IMR-90 (cell line): ENCODE results near the gene PARD3. TPM values are rescaled to one million over a fixed set of nuclear protein-coding genes. Genes with fewer than 3 reads are reported as not detected.

Source experiments
- ATAC-seq: fragments of 200-7000 bp; cut with Tn5 transposase; 2 replicates; pipeline ENCODE4 v1.9.1; 2020; ENCODE audit warnings: low read depth, mild to moderate bottlenecking, moderate library complexity
- BruUV-seq: library from RNA; stranded (reverse); fragments of 400-500 nt; replicated peaks from 2 replicates; lab custom pipeline; 2021; lab: Mats Ljungman, UMichigan
- CTCF ChIA-PET: fragments of 300-600 bp; formaldehyde crosslinking; extraction: SDS; loops from one replicate; lab custom pipeline; 2021; ENCODE audit warnings: antibody characterized with exemption; lab: Yijun Ruan, JAX
- POLR2A ChIA-PET: fragments of 300-600 bp; sonication (Branson Sonifier 250); formaldehyde crosslinking; loops from one replicate; lab custom pipeline; 2022; ENCODE audit warnings: antibody characterized with exemption; ENCODE audit not compliant: unreplicated experiment; lab: Charles Lee
- DNase-seq: peaks from one replicate; pipeline ENCODE4 v3.0.0; 2013
- H2AFZ ChIP-seq: replicated peaks from 2 replicates; pipeline ENCODE3; 2013; ENCODE audit warnings: low read length, mild to moderate bottlenecking; ENCODE audit not compliant: poor library complexity
- H2AK5ac ChIP-seq: 2 replicates; pipeline ENCODE4 v1.6.1; 2013; ENCODE audit warnings: low read depth, low read length, inconsistent platforms
- H2AK9ac ChIP-seq: replicated peaks from 2 replicates; pipeline ENCODE3; 2013; ENCODE audit warnings: mild to moderate bottlenecking, low read depth, low read length, moderate library complexity; ENCODE audit not compliant: poor library complexity
- H2BK120ac ChIP-seq: 2 replicates; pipeline ENCODE4 v1.6.1; 2013; ENCODE audit warnings: low read depth, low read length, inconsistent platforms
- H2BK15ac ChIP-seq: 3 replicates; pipeline ENCODE4 v1.6.1; 2013; ENCODE audit warnings: low read depth, low read length, inconsistent platforms
- H2BK20ac ChIP-seq: 2 replicates; pipeline ENCODE4 v1.6.1; 2013; ENCODE audit warnings: low read depth, mild to moderate bottlenecking, inconsistent platforms, low read length, moderate library complexity
- H2BK5ac ChIP-seq: 2 replicates; pipeline ENCODE4 v1.6.1; 2013; ENCODE audit warnings: mild to moderate bottlenecking, low read depth, low read length, inconsistent platforms; ENCODE audit not compliant: poor library complexity, severe bottlenecking
- H3K14ac ChIP-seq: replicated peaks from 2 replicates; pipeline ENCODE4 v1.6.1; 2013; ENCODE audit warnings: low read depth, low read length, inconsistent platforms
- H3K18ac ChIP-seq: 2 replicates; pipeline ENCODE4 v1.6.1; 2013; ENCODE audit warnings: low read depth, low read length, control low read depth
- H3K23ac ChIP-seq: 2 replicates; pipeline ENCODE4 v1.6.1; 2013; ENCODE audit warnings: low read depth, low read length, inconsistent platforms
- H3K27ac ChIP-seq: 2 replicates; pipeline ENCODE4 v1.5.1; 2013; ENCODE audit warnings: mild to moderate bottlenecking, control low read depth, low read length; ENCODE audit not compliant: insufficient read depth
- H3K27me3 ChIP-seq: 2 replicates; pipeline ENCODE4 v1.6.1; 2013; ENCODE audit warnings: low read length; ENCODE audit not compliant: control insufficient read depth, insufficient read depth
- H3K36me3 ChIP-seq: 2 replicates; pipeline ENCODE4 v1.6.1; 2013; ENCODE audit warnings: low read length, mixed read lengths; ENCODE audit not compliant: control insufficient read depth, insufficient read depth
- H3K4ac ChIP-seq: 2 replicates; pipeline ENCODE4 v1.6.1; 2013; ENCODE audit warnings: low read depth, low read length, inconsistent platforms
- H3K4me1 ChIP-seq: 2 replicates; pipeline ENCODE4 v1.6.1; 2013; ENCODE audit warnings: low read length, mixed read lengths; ENCODE audit not compliant: control insufficient read depth, insufficient read depth
- H3K4me2 ChIP-seq: 2 replicates; pipeline ENCODE4 v1.6.1; 2013; ENCODE audit warnings: low read depth, mild to moderate bottlenecking, control low read depth, low read length, moderate library complexity
- H3K4me3 ChIP-seq: 2 replicates; pipeline ENCODE4 v1.5.1; 2013; ENCODE audit warnings: low read depth, mild to moderate bottlenecking, control low read depth, low read length, moderate library complexity; ENCODE audit not compliant: insufficient read depth
- H3K56ac ChIP-seq: 2 replicates; pipeline ENCODE4 v1.6.1; 2013; ENCODE audit warnings: low read length, inconsistent platforms; ENCODE audit not compliant: insufficient read depth; ENCODE audit errors: extremely low read depth
- H3K79me1 ChIP-seq, 2 experiments: 2 replicates each; pipeline ENCODE4 v1.6.1; 2013; ENCODE audit warnings: low read length in 2 of 2, inconsistent platforms in 1 of 2, low read depth in 1 of 2
- H3K9ac ChIP-seq: 2 replicates; pipeline ENCODE4 v1.6.1; 2013; ENCODE audit warnings: low read depth, low read length, control low read depth
- H3K9me1 ChIP-seq: 2 replicates; pipeline ENCODE4 v1.6.1; 2013; ENCODE audit warnings: low read length, inconsistent platforms; ENCODE audit not compliant: insufficient read depth
- H3K9me3 ChIP-seq: 2 replicates; pipeline ENCODE4 v1.6.1; 2013; ENCODE audit warnings: low read length; ENCODE audit not compliant: control insufficient read depth, insufficient read depth
- H4K20me1 ChIP-seq: 2 replicates; pipeline ENCODE4 v1.6.1; 2013; ENCODE audit warnings: low read length, inconsistent platforms; ENCODE audit not compliant: insufficient read depth
- H4K5ac ChIP-seq: 2 replicates; pipeline ENCODE4 v1.6.1; 2013; ENCODE audit warnings: mild to moderate bottlenecking, low read depth, low read length, control low read depth
- H4K8ac ChIP-seq, 2 experiments: 2 replicates each; pipeline ENCODE4 v1.6.1; 2013; ENCODE audit warnings: low read depth in 2 of 2, low read length in 2 of 2, control low read depth in 1 of 2, inconsistent platforms in 1 of 2
- H4K91ac ChIP-seq: 2 replicates; pipeline ENCODE4 v1.6.1; 2013; ENCODE audit warnings: low read depth, low read length, inconsistent platforms; ENCODE audit not compliant: insufficient read depth
- CEBPB ChIP-seq: IDR thresholded peaks from 2 replicates; pipeline ENCODE4 v1.6.1; 2012; ENCODE audit warnings: low read depth, low read length, improper control_type of control experiment
- MXI1 ChIP-seq: IDR thresholded peaks from 2 replicates; pipeline ENCODE4 v1.6.1; 2012; ENCODE audit warnings: low read depth, mild to moderate bottlenecking, low read length, moderate library complexity, borderline replicate concordance
- RAD21 ChIP-seq: IDR thresholded peaks from 2 replicates; pipeline ENCODE4 v1.6.1; 2012; ENCODE audit warnings: low read length, improper control_type of control experiment
- RFX5 ChIP-seq: IDR thresholded peaks from 2 replicates; pipeline ENCODE4 v1.8.0; 2012; ENCODE audit warnings: low read depth, mild to moderate bottlenecking, low read length, moderate library complexity
- SMC3 ChIP-seq: fragments of 150-350 bp; IDR thresholded peaks from 2 replicates; pipeline ENCODE4 v1.6.1; 2016; ENCODE audit warnings: low read depth, mild to moderate bottlenecking, antibody characterized with exemption, low read length, moderate library complexity
- WGBS, 2 experiments: methylation state at CpG; one replicate each; pipeline versions ENCODE4 v1.1.5 to v1.1.7; 2013; ENCODE audit warnings: missing lambda C conversion rate in 2 of 2; ENCODE audit not compliant: insufficient read length in 1 of 2; ENCODE audit errors: extremely low coverage in 2 of 2; 5-methylcytosine and 5-hydroxymethylcytosine counted together
- dilution Hi-C: fragments of 300-500 bp; cut with HindIII; formaldehyde crosslinking; loops from one replicate; pipeline ENCODE4 v1.14.3; 2018; ENCODE audit warnings: low sequenced_read_pairs; ENCODE audit not compliant: unreplicated experiment
- in situ Hi-C: fragments of 300-500 bp; cut with MboI; formaldehyde crosslinking; loops from 3 replicates; pipeline ENCODE4 v1.14.3; 2019; ENCODE audit warnings: low sequenced_read_pairs, inconsistent platforms, mixed read lengths
- intact Hi-C: fragments of 100-400 bp; cut with micrococcal nuclease; formaldehyde crosslinking; loops from 2 replicates; pipeline ENCODE4 v1.10.0; 2022
- polyA plus RNA-seq, 3 experiments: library from polyadenylated mRNA; depleted of rRNA; stranded (reverse); fragments of >200 nt; gene quantifications; 2 replicates each; pipeline ENCODE4 v1.2.3, GENCODE V29; 2012; ENCODE audit warnings: low replicate concordance in 1 of 3
- total RNA-seq: library from RNA; depleted of rRNA; stranded (reverse); fragments of >200 nt; gene quantifications from 2 replicates; pipeline ENCODE4 v1.2.3, GENCODE V29; 2012
- TF ChIP-seq, protein P1 (sequence below): fragments of 150-350 bp; IDR thresholded peaks from 2 replicates; pipeline ENCODE4 v1.6.1; 2016; ENCODE audit warnings: low read depth, mild to moderate bottlenecking, low read length, moderate library complexity, borderline replicate concordance

The PARD3 gene
- total and polyA plus RNA-seq, 2 of the 4 experiments (the other 2 are of a cell fraction) = 14.6 to 37.5 TPM

DNA sequence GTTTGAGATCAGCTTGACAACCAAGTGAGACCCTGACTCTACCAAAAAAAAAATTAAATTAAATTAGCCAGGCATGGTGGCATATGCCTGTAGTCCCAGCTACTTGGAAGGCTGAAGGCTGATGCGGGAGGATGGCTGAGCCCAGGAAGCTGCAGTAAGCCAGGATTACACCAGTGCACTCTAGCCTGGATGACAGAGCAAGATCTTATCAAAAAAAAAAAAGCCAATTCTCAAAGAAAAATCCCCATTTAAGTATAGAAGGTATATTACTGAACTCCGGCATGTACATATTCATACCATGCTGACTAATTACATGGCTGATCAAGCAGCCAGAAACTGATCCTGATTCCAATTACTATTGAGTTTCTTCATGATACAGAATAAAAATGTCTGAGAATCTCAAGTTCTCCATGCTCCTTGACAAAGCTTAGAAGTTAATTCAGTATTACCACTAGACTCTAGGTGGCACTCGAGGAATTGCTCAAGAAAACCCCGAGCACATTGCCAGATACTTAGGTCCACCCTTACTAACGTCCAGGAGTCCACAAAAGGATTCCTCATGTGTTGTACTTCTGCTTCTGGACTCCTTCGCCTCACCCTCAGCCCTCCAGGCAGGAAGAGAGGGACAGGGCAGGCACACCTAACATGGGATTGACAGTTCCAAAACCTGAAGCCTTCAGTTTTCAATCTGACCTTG is 148.9 kb downstream of the PARD3 start (continued):
- TF ChIP-seq RFX5 = no peak
- TF ChIP-seq CEBPB = peak; percentile 48

GRCh38 chr10:34664706-34665105 is 150.4 kb downstream of the PARD3 start:
- Histone ChIP-seq H3K14ac (no peak overlapping the region), H3K4me2 (no peak overlapping the region), H3K9ac (no peak overlapping the region), H3K27me3 (no peaks in the 10 kb centered on the region), H2BK5ac (no peak overlapping the region), H3K9me3 (no peaks in the 10 kb centered on the region), H3K27ac (no peak overlapping the region), H4K20me1 (peaks cover 10% of the 10 kb centered on the region; the same call in 1 of the 2 replicates), H4K8ac (no peak overlapping the region), H3K4me3 (no peak overlapping the region), H3K23ac (no peak overlapping the region), H3K56ac (no peak overlapping the region), H3K36me3 (no peaks in the 10 kb centered on the region), H2BK20ac (no peak overlapping the region), H2AFZ (no peak overlapping the region), H3K79me1 (peaks cover 16 to 33% of the 10 kb centered on the region in 2 experiments; a peak in 3 of 4 replicates), H3K18ac (no peak overlapping the region), H2AK9ac (no peak overlapping the region), H2AK5ac (peak overlapping the region; percentile 28; the same call in 1 of the 2 replicates), H3K9me1 (no peaks in the 10 kb centered on the region; the same call in 1 of the 2 replicates), H2BK15ac (no peak overlapping the region), H3K4me1 (peaks cover 5% of the 10 kb centered on the region; the same call in 1 of the 2 replicates), H4K91ac (no peak overlapping the region), H4K5ac (no peak overlapping the region), H3K4ac (no peak overlapping the region), H2BK120ac (no peak overlapping the region)
- dilution Hi-C loops (no loop called here), in situ Hi-C loops (loop anchor here (25.0 kb wide), 1 partner anchor 348 kb away; no protein-coding TSS in a partner anchor), intact Hi-C loops (loop anchor here (10.0 kb wide), 1 partner anchor 320 kb away; no protein-coding TSS in a partner anchor)
- BruUV-seq = no TSS peak
- no CpG with 5 or more reads among the region's 1 CpG for WGBS, 2 experiments
- TF ChIP-seq SMC3 = no peak
- no peak for TF ChIP-seq CEBPB
- TF ChIP-seq, protein P1, sequence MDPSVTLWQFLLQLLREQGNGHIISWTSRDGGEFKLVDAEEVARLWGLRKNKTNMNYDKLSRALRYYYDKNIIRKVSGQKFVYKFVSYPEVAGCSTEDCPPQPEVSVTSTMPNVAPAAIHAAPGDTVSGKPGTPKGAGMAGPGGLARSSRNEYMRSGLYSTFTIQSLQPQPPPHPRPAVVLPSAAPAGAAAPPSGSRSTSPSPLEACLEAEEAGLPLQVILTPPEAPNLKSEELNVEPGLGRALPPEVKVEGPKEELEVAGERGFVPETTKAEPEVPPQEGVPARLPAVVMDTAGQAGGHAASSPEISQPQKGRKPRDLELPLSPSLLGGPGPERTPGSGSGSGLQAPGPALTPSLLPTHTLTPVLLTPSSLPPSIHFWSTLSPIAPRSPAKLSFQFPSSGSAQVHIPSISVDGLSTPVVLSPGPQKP = no peak
- TF ChIP-seq RAD21 = no peak
- TF ChIP-seq MXI1 = no peak
- CTCF ChIA-PET = no interaction called here
- ATAC-seq (no peak), DNase-seq (no peak)
- POLR2A ChIA-PET = interaction anchor here (0.7 kb wide), 1 partner anchor 16 kb away, joined by 3 read pairs; no protein-coding TSS in a partner anchor
